Central memory CD8-positive, alpha-beta T cell (primary cell): ENCODE results near the gene CDK10.

Experiments used
- ATAC-seq: fragments of 150-1000 bp; cut with Tn5 transposase; replicated peaks from 2 replicates; pipeline ENCODE4 v1.10.0; 2022; ENCODE audit warnings: mild to moderate bottlenecking, moderate FRiP score, moderate number of reproducible peaks; ENCODE audit not compliant: poor library complexity, severe bottlenecking; ENCODE audit errors: extremely low read depth
- DNase-seq, 2 donors: peaks; one replicate each; pipeline ENCODE4 v3.0.0; 2021; ENCODE audit warnings: low spot score in 2 of 2
- H3K27ac Mint-ChIP-seq: one replicate; pipeline ENCODE4 v1.8.0; 2022; ENCODE audit warnings: low read depth, mild to moderate bottlenecking, moderate library complexity, mixed read lengths
- H3K27me3 Mint-ChIP-seq: one replicate; pipeline ENCODE4 v1.8.0; 2022; ENCODE audit warnings: mixed read lengths
- H3K36me3 Mint-ChIP-seq: one replicate; pipeline ENCODE4 v1.8.0; 2022; ENCODE audit warnings: mild to moderate bottlenecking, moderate library complexity, mixed read lengths; ENCODE audit not compliant: insufficient read depth
- H3K4me1 Mint-ChIP-seq: one replicate; pipeline ENCODE4 v1.8.0; 2022; ENCODE audit warnings: mixed read lengths
- H3K4me3 Mint-ChIP-seq: one replicate; pipeline ENCODE4 v1.8.0; 2022; ENCODE audit warnings: mild to moderate bottlenecking, moderate library complexity, mixed read lengths
- H3K9me3 Mint-ChIP-seq: one replicate; pipeline ENCODE4 v1.8.0; 2022; ENCODE audit warnings: mixed read lengths

CDK10 gene

GRCh38 chr16:89738538-89739317 is 52.2 kb downstream of the CDK10 start:
- ATAC-seq (no peak), DNase-seq (no peak)
- H3K27me3 Mint-ChIP-seq = no peaks in the 10 kb centered on the region
- peak overlapping the region; percentile 63 for H3K4me3 Mint-ChIP-seq
- H3K4me1 Mint-ChIP-seq = peaks cover 27% of the 10 kb centered on the region
- H3K9me3 Mint-ChIP-seq = no peaks in the 10 kb centered on the region
- peak overlapping the region; percentile 90 for H3K27ac Mint-ChIP-seq
- H3K36me3 Mint-ChIP-seq = peaks cover 80% of the 10 kb centered on the region

GRCh38 chr16:89739383-89739782 is 52.9 kb downstream of the CDK10 start:
- Mint-ChIP-seq H3K27me3 (no peaks in the 10 kb centered on the region), H3K36me3 (peaks cover 74% of the 10 kb centered on the region), H3K9me3 (no peaks in the 10 kb centered on the region), H3K4me1 (peaks cover 27% of the 10 kb centered on the region), H3K27ac (peak overlapping the region; percentile 90), H3K4me3 (no peak overlapping the region)
- DNase-seq (no peak), ATAC-seq (no peak)

DNA sequence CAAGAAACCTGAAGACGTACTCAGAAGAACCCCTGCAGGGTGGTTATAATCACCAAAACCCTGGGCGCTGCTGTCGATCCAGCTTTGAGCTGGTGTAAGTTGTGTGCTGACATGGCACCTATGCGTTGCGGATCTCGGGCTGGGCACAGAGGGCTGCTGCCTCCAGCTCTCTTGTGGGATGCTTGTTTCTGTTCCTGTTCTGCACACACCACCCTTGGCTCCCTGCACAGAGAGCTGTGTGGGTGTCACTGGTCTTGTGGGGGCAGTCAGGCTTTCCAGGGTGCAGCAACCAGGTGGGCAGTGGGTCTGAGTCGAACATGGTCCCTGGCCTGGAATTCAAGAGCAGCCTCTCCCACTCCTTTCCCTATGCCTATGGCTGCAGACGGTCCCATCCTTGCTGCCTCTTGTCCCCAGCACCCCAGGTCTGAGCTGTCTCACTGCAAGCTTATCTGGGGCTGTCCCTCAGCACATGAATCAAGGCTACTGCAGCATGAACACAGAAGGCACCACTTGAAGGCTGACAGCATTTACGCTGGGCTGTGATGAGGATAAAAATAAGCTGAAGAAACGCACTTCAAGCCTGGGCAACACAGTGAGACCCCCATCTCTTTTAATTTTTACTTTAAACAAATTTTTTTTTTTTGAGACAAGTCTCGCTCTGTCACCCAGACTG is 55.0 kb downstream of the CDK10 start:
- H3K4me1 Mint-ChIP-seq = peaks cover 27% of the 10 kb centered on the region
- DNase-seq (no peak), ATAC-seq (no peak)
- H3K9me3 Mint-ChIP-seq = no peaks in the 10 kb centered on the region
- H3K36me3 Mint-ChIP-seq = peaks cover 53% of the 10 kb centered on the region
- H3K27ac Mint-ChIP-seq = no peak overlapping the region
- no peak overlapping the region for H3K4me3 Mint-ChIP-seq
- no peaks in the 10 kb centered on the region for H3K27me3 Mint-ChIP-seq

- peaks cover 41% of the 10 kb centered on the region for H3K36me3 Mint-ChIP-seq
- H3K27ac Mint-ChIP-seq = no peak overlapping the region
- no peak overlapping the region for H3K4me3 Mint-ChIP-seq
- ATAC-seq (no peak), DNase-seq (no peak)
- no peaks in the 10 kb centered on the region for H3K27me3 Mint-ChIP-seq
- no peaks in the 10 kb centered on the region for H3K9me3 Mint-ChIP-seq
- H3K4me1 Mint-ChIP-seq = peaks cover 13% of the 10 kb centered on the region
Measured at GRCh38 chr16:89742948-89743347, 56.5 kb downstream of the CDK10 start.

DNA sequence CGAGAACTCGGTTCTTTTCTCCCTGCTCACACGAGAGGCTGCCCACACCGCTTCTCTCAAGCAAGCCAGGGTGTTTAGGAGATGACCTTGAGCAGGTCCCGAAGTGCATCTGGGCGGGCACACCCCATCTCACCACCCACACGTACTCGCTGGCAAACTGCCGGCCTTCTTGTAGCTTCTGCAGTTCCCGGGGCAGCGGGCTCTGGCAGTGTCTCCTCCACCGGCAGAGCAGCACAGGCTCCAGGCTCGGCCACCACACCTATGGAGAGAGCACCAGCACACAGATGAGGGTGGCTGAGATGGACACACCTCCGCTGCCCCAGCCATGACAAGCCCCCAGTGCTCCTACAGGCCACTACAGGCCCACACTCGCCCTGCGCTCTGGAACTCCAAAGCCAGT is 58.3 kb downstream of the CDK10 start:
- peak overlapping the region; percentile 16 for H3K27ac Mint-ChIP-seq
- H3K36me3 Mint-ChIP-seq = peaks cover 31% of the 10 kb centered on the region
- DNase-seq = no peak
- H3K27me3 Mint-ChIP-seq = no peaks in the 10 kb centered on the region
- ATAC-seq = no peak
- H3K4me1 Mint-ChIP-seq = peaks cover 8% of the 10 kb centered on the region
- H3K9me3 Mint-ChIP-seq = no peaks in the 10 kb centered on the region
- H3K4me3 Mint-ChIP-seq = no peak overlapping the region
